D721Med (cell line): ENCODE results near the gene PRKCD.

Experiments
- DNase-seq: peaks from one replicate; pipeline ENCODE4 v3.0.0; 2011; ENCODE audit warnings: low spot score; ENCODE audit not compliant: insufficient read length
- FAIRE-seq: peaks from 2 replicates; lab custom pipeline; 2011; peaks lifted over from hg19 to GRCh38; lab: Jason Lieb, UNC
- CTCF ChIP-seq: IDR thresholded peaks from 2 replicates; pipeline ENCODE4 v1.5.1; 2012; ENCODE audit warnings: mild to moderate bottlenecking, control low read depth; ENCODE audit not compliant: insufficient read depth; ENCODE audit errors: missing control alignments

PRKCD gene

GRCh38 chr3:53122255-53122932 lies 38.6 kb upstream of the PRKCD start:
- FAIRE-seq, result no peak
- no peak for TF ChIP-seq CTCF
- DNase-seq, result no peak

DNA sequence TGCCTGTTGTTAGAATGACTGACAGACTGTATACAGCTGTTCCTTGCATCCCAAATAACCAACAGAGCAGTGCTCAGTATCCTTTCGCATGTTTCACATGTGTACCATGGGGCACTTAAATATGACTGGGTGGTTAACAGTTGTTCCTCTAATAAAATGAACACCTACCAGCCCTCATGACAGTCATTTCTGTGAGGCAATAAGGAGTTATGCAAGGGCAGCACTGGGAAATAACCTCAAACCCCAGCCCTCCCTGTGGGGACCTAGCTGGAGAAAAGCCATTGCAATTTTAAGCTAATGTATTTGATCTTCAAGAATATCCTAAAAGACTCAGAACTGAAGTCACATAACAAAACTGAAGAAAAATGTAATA lies 38.1 kb upstream of the PRKCD start:
- no peak for FAIRE-seq

DNA sequence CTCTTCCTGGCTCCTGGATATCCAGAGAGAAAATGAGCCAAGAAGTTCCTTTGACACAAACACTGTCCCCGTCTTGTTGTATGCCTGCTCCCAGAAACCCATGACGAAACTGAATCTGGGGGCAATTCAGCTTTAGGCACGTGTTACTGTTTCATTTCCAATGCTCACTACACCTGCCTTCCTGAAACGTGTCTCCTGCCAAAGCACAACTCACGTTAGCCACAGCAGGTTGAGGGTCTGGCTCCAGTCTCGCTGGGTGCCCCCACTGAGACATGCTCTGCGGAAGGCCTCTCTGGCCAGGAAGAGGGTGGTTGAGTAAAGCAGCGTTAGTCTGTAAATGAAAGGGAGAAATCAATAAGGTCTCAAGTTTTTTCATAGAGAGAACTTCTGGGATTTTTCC lies 37.5 kb upstream of the PRKCD start:
- no peak for TF ChIP-seq CTCF
- DNase-seq, result no peak
- no peak for FAIRE-seq

More for the DNA sequence above, 38.1 kb upstream of the PRKCD start:
- TF ChIP-seq CTCF, result no peak
- no peak for DNase-seq

- DNase-seq (no peak), FAIRE-seq (no peak)
- TF ChIP-seq CTCF, result no peak
Measured at GRCh38 chr3:53123953-53124352, 37.1 kb upstream of the PRKCD start.

DNA sequence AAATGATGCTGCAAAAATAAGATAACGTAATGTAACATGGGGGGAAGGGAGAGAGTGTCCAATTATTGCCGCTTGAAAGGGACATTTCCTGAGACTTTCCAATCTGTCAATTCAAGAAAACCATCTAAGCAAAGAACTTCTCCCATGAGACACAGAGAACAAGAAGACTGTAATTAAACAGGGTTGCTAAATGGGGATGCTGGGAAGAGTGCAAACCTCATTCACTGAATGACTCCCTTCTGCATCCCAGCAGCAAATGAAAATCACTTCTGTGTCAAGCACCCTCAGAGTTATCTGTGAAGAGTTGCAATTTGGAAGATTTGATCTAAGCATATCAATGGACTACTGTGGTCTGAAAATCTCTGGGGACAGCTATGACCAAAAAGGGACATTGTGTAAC lies 34.4 kb upstream of the PRKCD start:
- FAIRE-seq, result no peak
- DNase-seq, result no peak
- no peak for TF ChIP-seq CTCF

DNA sequence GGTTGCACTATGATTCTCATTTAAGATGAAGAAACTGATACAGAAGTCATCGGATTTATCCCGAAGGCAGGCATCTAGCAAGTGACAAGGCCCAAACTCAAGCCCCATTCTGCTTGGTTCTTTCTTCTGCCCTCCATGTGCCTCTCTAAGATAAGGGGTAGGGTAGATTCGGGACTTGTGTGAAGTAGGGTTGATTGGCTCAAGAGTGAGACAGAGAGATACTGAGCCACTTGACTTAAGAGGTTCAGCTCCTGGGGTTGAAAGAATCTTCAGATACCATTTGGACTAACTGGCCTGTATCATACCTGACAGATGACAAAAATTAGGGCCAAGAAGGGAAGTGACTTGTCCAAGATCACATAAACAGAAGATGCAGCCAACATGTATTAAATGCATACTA lies 31.7 kb upstream of the PRKCD start:
- no peak for TF ChIP-seq CTCF
- FAIRE-seq, result no peak
- no peak for DNase-seq
